GM12892 (cell line): Measurements from ENCODE around the gene TMPRSS2.

Source experiments
- POLR2A ChIP-seq: IDR thresholded peaks from 2 replicates; pipeline ENCODE4 v1.6.1; 2011; ENCODE audit warnings: low read depth, low read length, control low read depth
- POLR2AphosphoS5 ChIP-seq: IDR thresholded peaks from 2 replicates; pipeline ENCODE4 v1.6.1; 2011; ENCODE audit warnings: low read depth, low read length, control low read depth

- TF ChIP-seq POLR2AphosphoS5 (no peak), POLR2A (no peak)
Observed at GRCh38 chr21:41520560-41521442, 12.8 kb upstream of the TMPRSS2 start.
